ENCODE data around the gene GNAT3. TPM values are rescaled to one million over a fixed set of nuclear protein-coding genes. Genes with fewer than 3 reads are reported as not detected.
A peak's percentile ranks its signal among the peaks of the same experiment; 100 is the strongest.

GNAT3 gene
- total RNA-seq, 1 donor from 2014 or later, result not detected

GRCh38 chr7:80498481-80499349 is 13.1 kb downstream of the GNAT3 start:
- Mint-ChIP-seq H3K36me3 (ENCODE audit: low read depth) (no peaks in the 10 kb centered on the region), H3K9me3 (ENCODE audit: low read depth) (peaks cover 3% of the 10 kb centered on the region), H3K27ac (ENCODE audit: unreplicated experiment) (peak overlapping the region; percentile 95), H3K27me3 (ENCODE audit: low read depth) (no peaks in the 10 kb centered on the region), H3K4me1 (ENCODE audit: low read depth) (peaks cover 50% of the 10 kb centered on the region), H3K4me3 (ENCODE audit: unreplicated experiment) (peak overlapping the region; percentile 0)
- DNase-seq (ENCODE audit: low spot score), result no peak
- TF ChIP-seq CTCF (IDR thresholded peaks at IDR 0.05), result no peak

GRCh38 chr7:80496586-80496985 is 15.3 kb downstream of the GNAT3 start:
- Mint-ChIP-seq H3K9me3 (ENCODE audit: low read depth) (peaks cover 3% of the 10 kb centered on the region), H3K36me3 (ENCODE audit: low read depth) (no peaks in the 10 kb centered on the region), H3K27ac (ENCODE audit: unreplicated experiment) (peak overlapping the region; percentile 5), H3K27me3 (ENCODE audit: low read depth) (no peaks in the 10 kb centered on the region), H3K4me3 (ENCODE audit: unreplicated experiment) (no peak overlapping the region), H3K4me1 (ENCODE audit: low read depth) (peaks cover 50% of the 10 kb centered on the region)
- no peak for DNase-seq (ENCODE audit: low spot score)
- TF ChIP-seq CTCF (IDR thresholded peaks at IDR 0.05), result no peak

DNA sequence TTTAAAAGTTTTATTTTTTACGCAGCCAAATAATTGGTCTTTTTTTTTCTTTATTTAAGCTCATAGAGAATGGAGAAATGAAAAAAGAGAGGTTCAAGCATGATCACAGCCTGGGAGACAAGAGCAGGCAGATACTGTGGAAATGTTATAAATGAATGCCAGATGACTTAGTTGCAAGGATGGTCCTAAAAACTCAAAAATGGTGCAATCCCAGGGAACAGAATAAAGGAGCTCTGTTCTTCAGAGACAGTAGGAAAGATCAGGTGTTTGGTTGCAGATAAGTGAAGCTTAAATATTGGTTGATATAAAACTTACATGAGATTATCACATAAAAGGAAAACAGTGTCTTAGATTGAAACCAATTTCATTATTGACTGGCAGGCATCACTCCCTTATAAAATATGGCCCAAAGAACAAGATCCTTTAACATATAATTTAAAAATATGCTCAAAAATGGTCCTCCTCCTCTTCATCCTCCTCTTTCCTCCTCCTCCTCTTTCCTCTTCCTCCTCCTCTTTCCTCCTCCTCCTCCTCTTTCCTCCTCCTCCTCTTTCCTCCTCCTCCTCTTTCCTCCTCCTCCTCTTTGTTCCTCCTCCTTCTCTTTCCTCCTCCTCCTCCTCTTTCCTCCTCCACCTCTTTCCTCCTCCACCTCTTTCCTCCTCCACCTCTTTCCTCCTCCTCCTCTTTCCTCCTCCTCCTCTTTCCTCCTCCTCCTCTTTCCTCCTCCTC is 18.6 kb downstream of the GNAT3 start:
- no peak overlapping the region for H3K4me3 Mint-ChIP-seq (ENCODE audit: unreplicated experiment)
- TF ChIP-seq CTCF (IDR thresholded peaks at IDR 0.05), result no peak
- peaks cover 3% of the 10 kb centered on the region for H3K9me3 Mint-ChIP-seq (ENCODE audit: low read depth)
- no peaks in the 10 kb centered on the region for H3K36me3 Mint-ChIP-seq (ENCODE audit: low read depth)
- H3K27me3 Mint-ChIP-seq (ENCODE audit: low read depth), result no peaks in the 10 kb centered on the region
- H3K4me1 Mint-ChIP-seq (ENCODE audit: low read depth), result peaks cover 28% of the 10 kb centered on the region
- DNase-seq (ENCODE audit: low spot score), result no peak
- no peak overlapping the region for H3K27ac Mint-ChIP-seq (ENCODE audit: unreplicated experiment)

- peaks cover 16% of the 10 kb centered on the region for H3K4me1 Mint-ChIP-seq (ENCODE audit: low read depth)
- no peak overlapping the region for H3K4me3 Mint-ChIP-seq (ENCODE audit: unreplicated experiment)
- H3K27me3 Mint-ChIP-seq (ENCODE audit: low read depth), result no peaks in the 10 kb centered on the region
- DNase-seq (ENCODE audit: low spot score), result no peak
- no peak for TF ChIP-seq CTCF (IDR thresholded peaks at IDR 0.05)
- H3K36me3 Mint-ChIP-seq (ENCODE audit: low read depth), result no peaks in the 10 kb centered on the region
- no peak overlapping the region for H3K27ac Mint-ChIP-seq (ENCODE audit: unreplicated experiment)
- peaks cover 3% of the 10 kb centered on the region for H3K9me3 Mint-ChIP-seq (ENCODE audit: low read depth)
These were observed 20.4 kb downstream of the GNAT3 start for GRCh38 chr7:80491462-80491861.

DNA sequence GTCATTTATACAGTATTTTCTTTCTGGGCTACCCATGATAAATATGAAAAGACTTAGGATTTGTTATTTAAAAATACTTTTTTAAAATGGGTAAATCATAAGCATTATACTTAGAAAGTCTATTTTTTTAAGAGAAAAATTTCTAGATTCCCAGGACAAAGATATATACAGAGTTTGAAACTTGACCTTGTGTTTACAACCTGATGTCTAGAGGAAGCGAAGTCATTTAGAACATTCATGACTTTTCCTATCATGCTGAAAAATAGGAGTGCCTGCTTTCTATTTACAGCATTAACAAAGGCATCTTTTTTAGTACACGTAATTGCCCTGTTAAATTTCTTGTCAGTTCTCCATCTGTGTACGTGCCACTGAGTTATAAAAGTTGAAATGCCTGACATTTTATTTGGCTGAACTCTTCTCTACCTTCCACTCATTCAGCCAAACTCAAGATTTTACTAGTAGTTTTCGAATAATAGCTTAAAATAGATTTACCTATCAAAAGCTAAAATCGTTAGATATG is 23.0 kb downstream of the GNAT3 start:
- H3K4me3 Mint-ChIP-seq (ENCODE audit: unreplicated experiment), result no peak overlapping the region
- H3K9me3 Mint-ChIP-seq (ENCODE audit: low read depth), result no peaks in the 10 kb centered on the region
- no peak overlapping the region for H3K27ac Mint-ChIP-seq (ENCODE audit: unreplicated experiment)
- no peak for TF ChIP-seq CTCF (IDR thresholded peaks at IDR 0.05)
- H3K36me3 Mint-ChIP-seq (ENCODE audit: low read depth), result no peaks in the 10 kb centered on the region
- no peak for DNase-seq (ENCODE audit: low spot score)
- H3K4me1 Mint-ChIP-seq (ENCODE audit: low read depth), result no peaks in the 10 kb centered on the region
- no peaks in the 10 kb centered on the region for H3K27me3 Mint-ChIP-seq (ENCODE audit: low read depth)

All from chondrocyte (in vitro differentiated cells).